HuH-7.5 (cell line): Measurements from ENCODE around the gene PCED1B.
"Not testable (repeated sequence)": the region's sequence is repeated elsewhere in the genome, so short reads cannot be mapped to it uniquely, and the experiment has no call there.

ENCODE experiments used
- DNase-seq: peaks from one replicate; pipeline ENCODE4 v3.0.0; 2011; ENCODE audit warnings: low spot score

PCED1B gene

GRCh38 chr12:47079468-47079980, at the start of gene PCED1B, which contains the start of gene AMIGO2:
Gene PCED1B (plus strand): TSS chr12:47079621. CDS start chr12:47235064, 155,443 bp downstream.
Gene AMIGO2 (minus strand): TSS chr12:47079959. CDS start chr12:47079002, 957 bp downstream.
- DNase-seq: peak; percentile 52

GRCh38 chr12:47029903-47030302, 49.5 kb upstream of the PCED1B start:
- no peak for DNase-seq

GRCh38 chr12:47032644-47033043, 46.8 kb upstream of the PCED1B start:
- DNase-seq: no peak

- no peak for DNase-seq
Observed at GRCh38 chr12:47033081-47033480, 46.3 kb upstream of the PCED1B start.

GRCh38 chr12:47033789-47034555, 45.4 kb upstream of the PCED1B start:
- no peak for DNase-seq

- DNase-seq: no peak
Observed at GRCh38 chr12:47034661-47035060, 44.8 kb upstream of the PCED1B start.

GRCh38 chr12:47035484-47035883, 43.9 kb upstream of the PCED1B start:
- DNase-seq: no peak

- DNase-seq: no peak
Observed at GRCh38 chr12:47038270-47038748, 41.1 kb upstream of the PCED1B start.

- no peak for DNase-seq
Observed at GRCh38 chr12:47039079-47039478, 40.3 kb upstream of the PCED1B start.

- DNase-seq: no peak
Observed at GRCh38 chr12:47039756-47040155, 39.7 kb upstream of the PCED1B start.

- no peak for DNase-seq
Observed at GRCh38 chr12:47041327-47041726, 38.1 kb upstream of the PCED1B start.

GRCh38 chr12:47048541-47048940, 30.9 kb upstream of the PCED1B start:
- DNase-seq: no peak

GRCh38 chr12:47051291-47051690, 28.1 kb upstream of the PCED1B start:
- not testable (repeated sequence) for DNase-seq

GRCh38 chr12:47052274-47052673, 27.1 kb upstream of the PCED1B start:
- DNase-seq: no peak

- no peak for DNase-seq
Observed at GRCh38 chr12:47053961-47054360, 25.5 kb upstream of the PCED1B start.

GRCh38 chr12:47054659-47055058, 24.8 kb upstream of the PCED1B start:
- no peak for DNase-seq

- not testable (repeated sequence) for DNase-seq
Observed at GRCh38 chr12:47055856-47056255, 23.6 kb upstream of the PCED1B start.

- DNase-seq: not testable (repeated sequence)
Observed at GRCh38 chr12:47056944-47057343, 22.5 kb upstream of the PCED1B start.

- DNase-seq: not testable (repeated sequence)
Observed at GRCh38 chr12:47058640-47059039, 20.8 kb upstream of the PCED1B start.

- no peak for DNase-seq
Observed at GRCh38 chr12:47065546-47065945, 13.9 kb upstream of the PCED1B start.

- DNase-seq: no peak
Observed at GRCh38 chr12:47066278-47067025, 13.0 kb upstream of the PCED1B start.

GRCh38 chr12:47067176-47067575, 12.2 kb upstream of the PCED1B start:
- DNase-seq: no peak
